Uterus (tissue), 2 donors: ENCODE results near the gene SDCCAG8.

Source experiments
- CTCF ChIP-seq, 4 experiments: fragments of 200-600 bp in 2 of 4; fragments of 450-650 bp in 2 of 4; sonication (generic) in 2 of 4; IDR thresholded peaks; one replicate each; pipeline ENCODE4 v1.5.1; 2016 to 2019; ENCODE audit warnings: antibody characterized with exemption in 4 of 4, mild to moderate bottlenecking in 2 of 4, moderate library complexity in 1 of 4
- POLR2A ChIP-seq, 2 donors: fragments of 450-650 bp; IDR thresholded peaks; one replicate each; pipeline ENCODE4 v1.6.1; 2016; ENCODE audit warnings: antibody characterized with exemption in 2 of 2, mild to moderate bottlenecking in 1 of 2, moderate library complexity in 1 of 2

GRCh38 chr1:243253211-243253925 is 2.5 kb upstream of the SDCCAG8 start:
- TF ChIP-seq CTCF (IDR thresholded peaks at IDR 0.05) (no peak), POLR2A (IDR thresholded peaks at IDR 0.05) (no peak)
